ENCODE data around the gene RRP8. TPM values are rescaled to one million over a fixed set of nuclear protein-coding genes. Genes with fewer than 3 reads are reported as not detected.
A peak's percentile ranks its signal among the peaks of the same experiment; 100 is the strongest.

Gene RRP8
- total and polyA plus RNA-seq, 9 of the 15 experiments (the other 6 are each of a cell fraction or from before 2014, with no cell fraction given): 5.7 to 47.3 (median 32.6) TPM

DNA sequence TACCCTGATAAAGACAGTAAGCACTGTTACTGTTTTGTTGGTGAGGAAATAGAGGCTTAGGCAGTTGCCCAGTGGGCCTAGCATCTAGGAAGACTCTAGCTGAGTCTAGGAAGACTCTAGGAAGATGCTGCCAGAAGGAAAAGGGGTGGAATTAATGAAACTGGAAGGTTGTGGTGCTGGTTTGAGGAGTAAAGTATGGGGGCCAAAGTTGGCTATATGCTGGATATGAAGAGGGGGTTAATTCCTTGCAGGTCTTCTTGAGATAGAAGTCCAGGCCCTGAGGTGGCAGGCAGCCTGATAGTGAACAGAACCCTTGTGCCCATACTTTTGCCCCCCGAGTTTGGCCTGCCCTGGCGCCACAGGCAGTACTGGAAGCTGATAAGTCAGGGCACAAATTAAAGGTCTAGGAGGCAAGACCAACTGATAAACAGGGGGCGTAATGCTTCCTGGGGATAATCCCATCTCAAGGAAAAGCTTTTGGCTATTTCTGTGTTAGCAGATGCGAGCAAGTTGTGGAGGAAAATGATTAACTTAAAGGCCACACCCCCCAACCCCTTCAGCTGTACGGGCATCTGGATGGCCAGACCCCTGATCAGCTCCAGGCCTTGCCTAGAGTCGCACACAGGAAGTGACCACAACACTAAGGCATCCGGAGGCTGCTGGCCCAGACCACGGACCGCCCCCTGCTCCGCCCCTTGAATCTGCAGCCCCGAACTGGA, 3.2 kb upstream of the RRP8 start (continued):
- TF ChIP-seq, protein P1, sequence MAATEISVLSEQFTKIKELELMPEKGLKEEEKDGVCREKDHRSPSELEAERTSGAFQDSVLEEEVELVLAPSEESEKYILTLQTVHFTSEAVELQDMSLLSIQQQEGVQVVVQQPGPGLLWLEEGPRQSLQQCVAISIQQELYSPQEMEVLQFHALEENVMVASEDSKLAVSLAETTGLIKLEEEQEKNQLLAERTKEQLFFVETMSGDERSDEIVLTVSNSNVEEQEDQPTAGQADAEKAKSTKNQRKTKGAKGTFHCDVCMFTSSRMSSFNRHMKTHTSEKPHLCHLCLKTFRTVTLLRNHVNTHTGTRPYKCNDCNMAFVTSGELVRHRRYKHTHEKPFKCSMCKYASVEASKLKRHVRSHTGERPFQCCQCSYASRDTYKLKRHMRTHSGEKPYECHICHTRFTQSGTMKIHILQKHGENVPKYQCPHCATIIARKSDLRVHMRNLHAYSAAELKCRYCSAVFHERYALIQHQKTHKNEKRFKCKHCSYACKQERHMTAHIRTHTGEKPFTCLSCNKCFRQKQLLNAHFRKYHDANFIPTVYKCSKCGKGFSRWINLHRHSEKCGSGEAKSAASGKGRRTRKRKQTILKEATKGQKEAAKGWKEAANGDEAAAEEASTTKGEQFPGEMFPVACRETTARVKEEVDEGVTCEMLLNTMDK (IDR thresholded peaks at IDR 0.05; ENCODE audit: borderline replicate concordance, insufficient read depth, low read depth, low read length, poor library complexity, severe bottlenecking): no peak
- TF ChIP-seq, protein P2, sequence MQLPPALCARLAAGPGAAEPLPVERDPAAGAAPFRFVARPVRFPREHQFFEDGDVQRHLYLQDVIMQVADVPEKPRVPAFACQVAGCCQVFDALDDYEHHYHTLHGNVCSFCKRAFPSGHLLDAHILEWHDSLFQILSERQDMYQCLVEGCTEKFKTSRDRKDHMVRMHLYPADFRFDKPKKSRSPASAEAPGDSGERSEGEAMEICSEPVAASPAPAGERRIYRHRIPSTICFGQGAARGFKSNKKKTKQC (CRISPR knock-in tag; IDR thresholded peaks at IDR 0.05): no peak
- TF ChIP-seq, protein P3, sequence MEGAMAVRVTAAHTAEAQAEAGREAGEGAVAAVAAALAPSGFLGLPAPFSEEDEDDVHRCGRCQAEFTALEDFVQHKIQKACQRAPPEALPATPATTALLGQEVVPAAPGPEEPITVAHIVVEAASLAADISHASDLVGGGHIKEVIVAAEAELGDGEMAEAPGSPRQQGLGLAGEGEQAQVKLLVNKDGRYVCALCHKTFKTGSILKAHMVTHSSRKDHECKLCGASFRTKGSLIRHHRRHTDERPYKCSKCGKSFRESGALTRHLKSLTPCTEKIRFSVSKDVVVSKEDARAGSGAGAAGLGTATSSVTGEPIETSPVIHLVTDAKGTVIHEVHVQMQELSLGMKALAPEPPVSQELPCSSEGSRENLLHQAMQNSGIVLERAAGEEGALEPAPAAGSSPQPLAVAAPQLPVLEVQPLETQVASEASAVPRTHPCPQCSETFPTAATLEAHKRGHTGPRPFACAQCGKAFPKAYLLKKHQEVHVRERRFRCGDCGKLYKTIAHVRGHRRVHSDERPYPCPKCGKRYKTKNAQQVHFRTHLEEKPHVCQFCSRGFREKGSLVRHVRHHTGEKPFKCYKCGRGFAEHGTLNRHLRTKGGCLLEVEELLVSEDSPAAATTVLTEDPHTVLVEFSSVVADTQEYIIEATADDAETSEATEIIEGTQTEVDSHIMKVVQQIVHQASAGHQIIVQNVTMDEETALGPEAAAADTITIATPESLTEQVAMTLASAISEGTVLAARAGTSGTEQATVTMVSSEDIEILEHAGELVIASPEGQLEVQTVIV (CRISPR knock-in tag; IDR thresholded peaks at IDR 0.05; ENCODE audit: borderline replicate concordance): no peak
- TF ChIP-seq, protein P4, sequence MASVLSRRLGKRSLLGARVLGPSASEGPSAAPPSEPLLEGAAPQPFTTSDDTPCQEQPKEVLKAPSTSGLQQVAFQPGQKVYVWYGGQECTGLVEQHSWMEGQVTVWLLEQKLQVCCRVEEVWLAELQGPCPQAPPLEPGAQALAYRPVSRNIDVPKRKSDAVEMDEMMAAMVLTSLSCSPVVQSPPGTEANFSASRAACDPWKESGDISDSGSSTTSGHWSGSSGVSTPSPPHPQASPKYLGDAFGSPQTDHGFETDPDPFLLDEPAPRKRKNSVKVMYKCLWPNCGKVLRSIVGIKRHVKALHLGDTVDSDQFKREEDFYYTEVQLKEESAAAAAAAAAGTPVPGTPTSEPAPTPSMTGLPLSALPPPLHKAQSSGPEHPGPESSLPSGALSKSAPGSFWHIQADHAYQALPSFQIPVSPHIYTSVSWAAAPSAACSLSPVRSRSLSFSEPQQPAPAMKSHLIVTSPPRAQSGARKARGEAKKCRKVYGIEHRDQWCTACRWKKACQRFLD (CRISPR knock-in tag; IDR thresholded peaks at IDR 0.05): peak; percentile 82
- no peak for TF ChIP-seq SRSF7 (optimal IDR thresholded peaks at IDR 0.05; ENCODE audit: low read depth, low read length)
- TF ChIP-seq HIVEP1 (CRISPR knock-in tag; IDR thresholded peaks at IDR 0.05): no peak
- TF ChIP-seq BRF1 (IDR thresholded peaks at IDR 0.05; ENCODE audit: borderline replicate concordance, extremely low read depth, insufficient read length): no peak
- TF ChIP-seq ZNF436 (CRISPR knock-in tag; IDR thresholded peaks at IDR 0.05): no peak
- TF ChIP-seq ZNF143 (CRISPR knock-in tag; IDR thresholded peaks at IDR 0.05): no peak
- TF ChIP-seq TEAD1 (CRISPR knock-in tag; IDR thresholded peaks at IDR 0.05): peak; percentile 93 to 97
- TF ChIP-seq MECOM (CRISPR knock-in tag; IDR thresholded peaks at IDR 0.05): no peak
- no peak for TF ChIP-seq NR2F6 (CRISPR knock-in tag; IDR thresholded peaks at IDR 0.05)
- no peak for TF ChIP-seq ZNF444 (CRISPR knock-in tag; IDR thresholded peaks at IDR 0.05)
- peak; percentile 38 to 50; a peak in 3 of 4 replicates for TF ChIP-seq NRF1 (conservative IDR thresholded peaks at IDR 0.05 in 1 of 2, IDR thresholded peaks at IDR 0.05 in 1 of 2)
- TF ChIP-seq RAD21 (CRISPR knock-in tag; conservative IDR thresholded peaks at IDR 0.05 in 1 of 2, IDR thresholded peaks at IDR 0.05 in 1 of 2): no peak
- peak; percentile 36; the same call in 1 of the 2 replicates for TF ChIP-seq DMBX1 (CRISPR knock-in tag; IDR thresholded peaks at IDR 0.05; ENCODE audit: borderline replicate concordance)
- no peak for TF ChIP-seq ZNF586 (CRISPR knock-in tag; conservative IDR thresholded peaks at IDR 0.05)

Data from K562 (cell line).